22Rv1 (cell line): ENCODE results near the gene C20orf144.
"Not testable (repeated sequence)": the region's sequence is repeated elsewhere in the genome, so short reads cannot be mapped to it uniquely, and the experiment has no call there.

Experiments
- H3K27ac ChIP-seq: fragments of 450-650 bp; 2 replicates; pipeline ENCODE4 v1.5.1; 2017
- ZFX ChIP-seq: fragments of 450-650 bp; IDR thresholded peaks from 2 replicates; pipeline ENCODE4 v1.6.1; 2017; ENCODE audit warnings: antibody characterized with exemption, borderline replicate concordance
- TF ChIP-seq, protein P1 (sequence below): fragments of 450-650 bp; IDR thresholded peaks from 2 replicates; pipeline ENCODE4 v1.5.1; 2017; ENCODE audit warnings: mild to moderate bottlenecking

C20orf144 gene

DNA sequence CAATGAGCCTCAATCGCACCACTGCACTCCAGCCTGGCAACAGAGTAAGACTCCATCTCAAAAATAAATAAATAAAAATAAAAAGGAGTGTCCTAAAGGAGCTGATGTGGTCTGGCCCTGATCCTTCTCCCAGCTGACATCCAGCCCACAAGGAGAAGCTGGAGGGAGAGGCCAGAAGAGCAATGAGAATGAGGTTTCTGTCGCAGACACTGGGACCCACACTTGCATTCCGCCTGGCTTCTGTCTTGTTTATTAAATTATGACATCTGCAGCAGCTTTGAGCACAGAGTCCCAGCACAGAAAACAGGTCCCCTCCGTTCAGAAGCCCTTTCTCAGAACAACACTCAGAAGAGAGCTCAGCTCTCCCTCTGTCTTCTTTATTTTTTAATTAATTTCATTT is 34.3 kb downstream of the C20orf144 start:
- no peak overlapping the region for H3K27ac ChIP-seq
- TF ChIP-seq, protein P1, sequence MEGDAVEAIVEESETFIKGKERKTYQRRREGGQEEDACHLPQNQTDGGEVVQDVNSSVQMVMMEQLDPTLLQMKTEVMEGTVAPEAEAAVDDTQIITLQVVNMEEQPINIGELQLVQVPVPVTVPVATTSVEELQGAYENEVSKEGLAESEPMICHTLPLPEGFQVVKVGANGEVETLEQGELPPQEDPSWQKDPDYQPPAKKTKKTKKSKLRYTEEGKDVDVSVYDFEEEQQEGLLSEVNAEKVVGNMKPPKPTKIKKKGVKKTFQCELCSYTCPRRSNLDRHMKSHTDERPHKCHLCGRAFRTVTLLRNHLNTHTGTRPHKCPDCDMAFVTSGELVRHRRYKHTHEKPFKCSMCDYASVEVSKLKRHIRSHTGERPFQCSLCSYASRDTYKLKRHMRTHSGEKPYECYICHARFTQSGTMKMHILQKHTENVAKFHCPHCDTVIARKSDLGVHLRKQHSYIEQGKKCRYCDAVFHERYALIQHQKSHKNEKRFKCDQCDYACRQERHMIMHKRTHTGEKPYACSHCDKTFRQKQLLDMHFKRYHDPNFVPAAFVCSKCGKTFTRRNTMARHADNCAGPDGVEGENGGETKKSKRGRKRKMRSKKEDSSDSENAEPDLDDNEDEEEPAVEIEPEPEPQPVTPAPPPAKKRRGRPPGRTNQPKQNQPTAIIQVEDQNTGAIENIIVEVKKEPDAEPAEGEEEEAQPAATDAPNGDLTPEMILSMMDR = no peak
- TF ChIP-seq ZFX = no peak

DNA sequence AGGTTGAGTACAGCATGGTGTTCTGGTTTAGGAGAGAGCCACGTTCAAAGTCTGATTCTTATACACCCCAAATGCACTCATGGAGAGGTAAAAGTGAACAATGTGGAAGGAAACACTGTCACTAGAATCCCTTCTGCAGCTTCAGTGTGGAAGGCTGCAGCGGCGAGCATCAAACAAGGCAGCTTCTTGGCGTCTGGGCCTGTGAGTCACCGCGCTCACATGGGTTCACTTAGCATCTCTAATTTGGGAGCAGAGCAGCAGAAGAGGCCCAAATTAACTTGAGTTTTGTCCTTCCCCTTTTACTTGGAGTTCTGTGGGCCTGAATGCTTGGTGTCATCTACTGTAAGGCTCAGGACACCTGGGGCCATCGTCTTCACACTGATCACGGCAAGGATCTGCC is 35.0 kb downstream of the C20orf144 start:
- no peak for TF ChIP-seq ZFX
- TF ChIP-seq, protein P1 = no peak
- H3K27ac ChIP-seq = no peak overlapping the region

DNA sequence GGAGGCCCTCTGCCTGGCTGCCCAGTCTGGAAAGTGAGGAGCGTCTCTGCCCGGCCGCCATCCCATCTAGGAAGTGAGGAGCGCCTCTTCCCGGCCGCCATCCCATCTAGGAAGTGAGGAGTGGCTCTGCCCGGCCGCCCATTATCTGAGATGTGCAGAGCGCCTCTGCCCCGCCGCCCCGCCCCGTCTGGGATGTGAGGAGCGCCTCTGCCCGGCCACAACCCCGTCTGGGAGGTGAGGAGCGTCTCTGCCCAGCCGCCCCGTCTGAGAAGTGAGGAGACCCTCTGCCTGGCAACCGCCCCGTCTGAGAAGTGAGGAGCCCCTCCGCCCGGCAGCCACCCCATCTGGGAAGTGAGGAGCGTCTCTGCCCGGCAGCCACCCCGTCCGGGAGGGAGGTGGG is 36.8 kb downstream of the C20orf144 start:
- H3K27ac ChIP-seq = not testable (repeated sequence)

DNA sequence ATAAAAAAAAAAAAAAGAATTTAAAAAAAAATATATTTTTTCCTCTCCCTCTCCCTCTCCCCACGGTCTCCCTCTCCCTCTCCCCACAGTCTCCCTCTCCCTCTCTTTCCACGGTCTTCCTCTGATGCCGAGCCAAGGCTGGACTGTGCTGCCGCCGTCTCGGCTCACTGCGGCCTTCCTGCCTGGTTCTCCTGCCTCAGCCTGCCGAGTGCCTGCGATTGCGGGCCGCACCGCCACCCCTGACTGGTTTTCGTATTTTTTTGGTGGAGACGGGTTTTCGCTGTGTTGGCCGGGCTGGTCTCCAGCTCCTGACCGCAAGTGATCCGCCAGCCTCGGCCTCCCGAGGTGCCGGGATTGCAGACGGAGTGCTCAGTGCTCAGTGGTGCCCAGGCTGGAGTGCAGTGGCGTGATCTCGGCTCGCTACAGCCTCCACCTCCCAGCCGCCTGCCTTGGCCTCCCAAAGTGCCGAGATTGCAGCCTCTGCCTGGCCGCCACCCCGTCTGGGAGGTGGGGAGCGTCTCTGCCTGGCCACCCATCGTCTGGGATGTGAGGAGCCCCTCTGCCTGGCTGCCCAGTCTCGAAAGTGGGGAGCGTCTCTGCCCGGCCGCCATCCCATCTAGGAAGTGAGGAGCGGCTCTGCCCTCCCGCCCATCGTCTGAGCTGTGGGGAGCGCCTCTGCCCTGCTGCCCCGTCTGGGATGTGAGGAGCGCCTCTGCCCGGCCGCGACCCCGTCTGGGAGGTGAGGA is 38.7 kb downstream of the C20orf144 start:
- not testable (repeated sequence) for H3K27ac ChIP-seq

DNA sequence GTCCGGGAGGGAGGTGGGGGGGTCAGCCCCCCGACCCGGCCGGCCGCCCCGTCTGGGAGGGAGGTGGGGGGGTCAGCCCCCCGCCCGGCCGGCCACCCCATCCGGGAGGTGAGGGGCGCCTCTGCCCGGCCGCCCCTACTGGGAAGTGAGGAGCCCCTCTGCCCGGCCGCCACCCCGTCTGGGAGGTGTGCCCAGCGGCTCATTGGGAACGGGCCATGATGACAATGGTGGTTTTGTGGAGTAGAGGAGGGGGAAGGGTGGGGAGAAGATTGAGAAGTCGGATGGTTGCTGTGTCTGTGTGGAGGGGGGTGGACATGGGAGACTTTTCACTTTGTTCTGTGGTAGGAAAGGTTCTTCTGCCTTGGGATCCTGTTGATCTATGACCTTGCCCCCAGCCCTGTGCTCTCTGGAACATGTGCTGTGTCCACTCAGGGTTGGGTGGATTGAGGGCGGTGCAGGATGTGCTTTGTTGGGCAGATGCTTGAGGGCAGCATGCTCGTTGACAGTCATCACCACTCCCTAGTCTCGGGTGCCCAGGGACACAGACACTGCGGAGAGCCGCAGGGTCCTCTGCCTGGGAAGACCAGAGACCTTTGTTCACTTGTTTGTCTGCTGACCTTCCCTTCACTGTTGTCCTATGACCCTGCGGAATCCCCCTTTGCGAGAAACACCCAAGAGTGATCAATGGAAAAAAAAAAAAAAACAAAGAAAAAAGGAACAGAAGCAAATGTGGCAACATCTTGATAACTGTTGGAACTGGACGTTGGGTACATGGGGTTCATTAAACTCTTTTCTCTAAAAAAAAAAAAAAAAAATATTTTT is 39.7 kb downstream of the C20orf144 start:
- TF ChIP-seq, protein P1 = no peak
- no peak for TF ChIP-seq ZFX
- H3K27ac ChIP-seq = no peak overlapping the region

DNA sequence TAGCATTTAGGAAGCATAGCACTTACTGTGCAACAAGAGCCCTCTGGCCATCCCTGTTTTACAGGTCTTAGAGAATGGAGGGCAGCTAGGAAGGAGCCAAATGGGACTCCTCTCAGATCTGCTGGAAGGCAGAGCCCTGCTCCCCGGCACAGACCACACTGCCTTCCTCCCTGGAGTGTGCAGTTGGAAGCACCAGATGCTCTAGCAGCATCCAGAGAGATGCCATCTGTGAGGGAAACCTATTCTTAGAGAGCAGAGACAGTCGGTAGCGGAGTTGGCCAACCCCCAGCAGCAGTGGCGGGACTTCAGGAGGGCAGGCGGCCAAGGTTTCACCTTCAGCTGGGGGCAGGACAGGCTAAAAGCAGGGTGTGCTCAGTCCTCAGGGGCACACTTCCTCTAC is 40.7 kb downstream of the C20orf144 start:
- TF ChIP-seq ZFX = no peak
- TF ChIP-seq, protein P1 = no peak

DNA sequence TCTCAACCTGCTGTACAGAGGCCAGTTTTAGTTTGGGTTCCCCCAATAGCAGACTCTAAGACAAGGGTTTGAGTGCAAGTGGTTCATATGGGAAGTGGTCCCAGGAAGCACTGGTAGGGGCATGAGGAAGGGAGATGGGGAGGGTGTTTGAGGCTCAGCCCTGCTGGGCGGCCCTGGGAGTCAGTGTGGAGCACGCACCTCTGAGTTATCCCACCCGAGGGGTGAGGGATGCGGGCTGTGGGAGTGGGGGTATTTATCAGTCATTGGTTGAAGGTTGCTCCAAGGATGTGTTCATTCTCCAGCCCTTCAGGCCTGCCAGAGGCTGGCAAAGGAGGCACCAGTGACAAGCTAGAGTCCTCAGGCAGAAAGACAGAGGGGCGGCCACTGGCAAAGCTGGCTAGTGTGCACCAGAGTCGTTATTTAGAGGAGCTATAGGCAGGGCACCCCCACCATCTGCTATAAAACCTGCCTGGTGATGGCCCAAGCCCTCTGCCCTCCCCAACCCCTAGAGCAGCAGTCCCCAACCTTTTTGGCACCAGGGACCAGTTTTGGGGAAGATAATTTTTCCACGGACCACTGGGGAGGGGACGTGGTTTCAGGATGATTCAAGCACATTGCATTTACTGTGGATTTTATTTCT is 41.5 kb downstream of the C20orf144 start:
- H3K27ac ChIP-seq = no peak overlapping the region
- TF ChIP-seq, protein P1 = no peak
- no peak for TF ChIP-seq ZFX

More for the DNA sequence above, 40.7 kb downstream of the C20orf144 start:
- no peak overlapping the region for H3K27ac ChIP-seq

DNA sequence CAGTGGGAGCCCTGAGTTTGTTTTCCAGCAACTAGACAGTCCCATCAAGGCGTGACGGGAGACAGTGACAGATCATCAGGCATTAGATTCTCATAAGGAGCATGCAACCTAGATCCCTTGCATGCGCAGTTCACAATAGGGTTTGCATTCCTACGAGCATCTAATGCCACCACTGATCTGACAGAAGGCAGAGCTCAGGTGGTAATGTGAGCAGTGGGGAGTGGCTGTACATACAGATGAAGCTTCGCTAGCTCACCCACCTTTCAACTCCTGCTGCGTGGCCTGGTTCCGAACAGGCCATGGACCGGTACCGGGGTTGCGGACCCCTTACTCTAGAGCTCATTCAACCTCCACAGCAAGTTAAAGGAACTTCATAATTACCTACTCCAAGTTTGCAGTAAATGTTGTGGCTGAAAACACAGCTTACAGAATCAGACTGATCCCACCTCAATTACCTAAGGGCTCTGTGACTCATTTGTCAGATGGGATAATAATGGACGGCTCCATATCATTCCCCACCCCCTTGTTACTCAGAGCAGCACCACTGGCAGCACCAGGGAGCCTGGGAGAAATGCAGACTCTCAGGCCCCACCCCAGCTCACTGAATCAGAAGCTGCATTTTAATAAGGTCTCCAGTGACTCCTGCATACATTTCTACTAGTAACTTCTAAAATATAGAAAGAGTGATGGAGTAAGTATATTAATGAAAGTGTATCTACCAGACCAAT is 42.2 kb downstream of the C20orf144 start:
- no peak overlapping the region for H3K27ac ChIP-seq
- TF ChIP-seq, protein P1 = no peak
- no peak for TF ChIP-seq ZFX
